HCT116 (cell line): ENCODE data around the gene UBN1.

ENCODE experiments used
- EZH2 ChIP-seq: fragments of 200-600 bp; sonication (generic); IDR thresholded peaks from 2 replicates; pipeline ENCODE4 v1.6.1; 2017; ENCODE audit warnings: antibody characterized with exemption, mixed run types
- POLR2A ChIP-seq: IDR thresholded peaks from 2 replicates; pipeline ENCODE4 v1.7.0; 2011; ENCODE audit warnings: borderline replicate concordance; ENCODE audit not compliant: insufficient read depth, insufficient read length; ENCODE audit errors: extremely low read depth
- TF ChIP-seq, protein P1 (sequence below): IDR thresholded peaks from 2 replicates; pipeline ENCODE4 v1.6.1; 2012
- TF ChIP-seq, protein P2 (sequence below), 3 experiments: fragments of 200-600 bp in 1 of 3; sonication (generic) in 1 of 3; IDR thresholded peaks in 2 of 3; conservative IDR thresholded peaks in 1 of 3; 2 replicates each; pipeline ENCODE4 v1.5.1; 2012 to 2017; ENCODE audit warnings: low read depth in 2 of 3, low read length in 2 of 3, antibody characterized with exemption in 1 of 3, borderline replicate concordance in 1 of 3, control low read depth in 1 of 3, mild to moderate bottlenecking in 1 of 3, mixed read lengths in 1 of 3, mixed run types in 1 of 3, moderate library complexity in 1 of 3; ENCODE audit not compliant: insufficient read depth in 1 of 3

- TF ChIP-seq, protein P1, sequence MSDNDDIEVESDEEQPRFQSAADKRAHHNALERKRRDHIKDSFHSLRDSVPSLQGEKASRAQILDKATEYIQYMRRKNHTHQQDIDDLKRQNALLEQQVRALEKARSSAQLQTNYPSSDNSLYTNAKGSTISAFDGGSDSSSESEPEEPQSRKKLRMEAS: no peak
- TF ChIP-seq, protein P2, sequence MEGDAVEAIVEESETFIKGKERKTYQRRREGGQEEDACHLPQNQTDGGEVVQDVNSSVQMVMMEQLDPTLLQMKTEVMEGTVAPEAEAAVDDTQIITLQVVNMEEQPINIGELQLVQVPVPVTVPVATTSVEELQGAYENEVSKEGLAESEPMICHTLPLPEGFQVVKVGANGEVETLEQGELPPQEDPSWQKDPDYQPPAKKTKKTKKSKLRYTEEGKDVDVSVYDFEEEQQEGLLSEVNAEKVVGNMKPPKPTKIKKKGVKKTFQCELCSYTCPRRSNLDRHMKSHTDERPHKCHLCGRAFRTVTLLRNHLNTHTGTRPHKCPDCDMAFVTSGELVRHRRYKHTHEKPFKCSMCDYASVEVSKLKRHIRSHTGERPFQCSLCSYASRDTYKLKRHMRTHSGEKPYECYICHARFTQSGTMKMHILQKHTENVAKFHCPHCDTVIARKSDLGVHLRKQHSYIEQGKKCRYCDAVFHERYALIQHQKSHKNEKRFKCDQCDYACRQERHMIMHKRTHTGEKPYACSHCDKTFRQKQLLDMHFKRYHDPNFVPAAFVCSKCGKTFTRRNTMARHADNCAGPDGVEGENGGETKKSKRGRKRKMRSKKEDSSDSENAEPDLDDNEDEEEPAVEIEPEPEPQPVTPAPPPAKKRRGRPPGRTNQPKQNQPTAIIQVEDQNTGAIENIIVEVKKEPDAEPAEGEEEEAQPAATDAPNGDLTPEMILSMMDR (IDR thresholded peaks at IDR 0.05 in 2 of 3, conservative IDR thresholded peaks at IDR 0.05 in 1 of 3; ENCODE audit: borderline replicate concordance in 1 of 3, insufficient read depth in 1 of 3, low read depth in 2 of 3, low read length in 2 of 3): no peak
- TF ChIP-seq EZH2 (no peak), POLR2A (no peak)
Measured at GRCh38 chr16:4900750-4901149, 53.5 kb downstream of the UBN1 start.
